GM12864 (cell line): ENCODE results near the gene CC2D1A.
A peak's percentile ranks its signal among the peaks of the same experiment; 100 is the strongest.

Experiments
- DNase-seq: peaks from one replicate; pipeline ENCODE4 v3.0.0-alpha.2; 2011; ENCODE audit warnings: low read depth
- H3K4me3 ChIP-seq: 2 replicates; pipeline ENCODE4 v1.5.1; 2011; ENCODE audit warnings: mild to moderate bottlenecking, low read depth, low read length, control low read depth
- CTCF ChIP-seq: IDR thresholded peaks from 2 replicates; pipeline ENCODE4 v1.5.1; 2011; ENCODE audit warnings: low read depth, mild to moderate bottlenecking, moderate library complexity, low read length, control low read depth, inconsistent platforms; ENCODE audit errors: missing control alignments

Gene CC2D1A

GRCh38 chr19:13957051-13957450 lies 51.0 kb downstream of the CC2D1A start:
- DNase-seq: no peak
- no peak overlapping the region for H3K4me3 ChIP-seq
- TF ChIP-seq CTCF: no peak

- no peak for TF ChIP-seq CTCF
- H3K4me3 ChIP-seq: no peak overlapping the region
- DNase-seq: no peak
Observed at GRCh38 chr19:13958043-13958442, 52.0 kb downstream of the CC2D1A start.

GRCh38 chr19:13959141-13959961 lies 53.4 kb downstream of the CC2D1A start:
- TF ChIP-seq CTCF: no peak
- DNase-seq: no peak
- H3K4me3 ChIP-seq: no peak overlapping the region

- DNase-seq: no peak
- TF ChIP-seq CTCF: peak; percentile 34
- H3K4me3 ChIP-seq: no peak overlapping the region
Observed at GRCh38 chr19:13959962-13960862, 54.2 kb downstream of the CC2D1A start.

- no peak overlapping the region for H3K4me3 ChIP-seq
- TF ChIP-seq CTCF: no peak
- DNase-seq: no peak
Observed at GRCh38 chr19:13960863-13961784, 55.1 kb downstream of the CC2D1A start.

- TF ChIP-seq CTCF: no peak
- no peak for DNase-seq
- no peak overlapping the region for H3K4me3 ChIP-seq
Observed at GRCh38 chr19:13961826-13962698, 56.1 kb downstream of the CC2D1A start.
